Liver (tissue), 9 donors: Measurements from ENCODE around the gene TDRD9. TPM values are rescaled to one million over a fixed set of nuclear protein-coding genes. Genes with fewer than 3 reads are reported as not detected.

ENCODE experiments used
- DNase-seq: peaks from one replicate; pipeline ENCODE4 v3.0.0-alpha.2; 2017; ENCODE audit warnings: low spot score
- H3K27ac ChIP-seq, 2 donors: one replicate each; pipeline ENCODE4 v1.7.0; 2013; ENCODE audit warnings: inconsistent platforms in 2 of 2, low read length in 2 of 2, control low read depth in 1 of 2, low read depth in 1 of 2, mild to moderate bottlenecking in 1 of 2
- H3K27me3 ChIP-seq, 4 donors: one replicate each; pipeline versions ENCODE4 v1.6.1 to v1.7.0; 2013; ENCODE audit warnings: low read length in 3 of 4, inconsistent platforms in 1 of 4, mild to moderate bottlenecking in 1 of 4, moderate library complexity in 1 of 4; ENCODE audit not compliant: control insufficient read depth in 4 of 4, insufficient read depth in 4 of 4
- H3K36me3 ChIP-seq, 4 donors: one replicate each; pipeline versions ENCODE4 v1.6.1 to v1.7.0; 2013; ENCODE audit warnings: low read length in 3 of 4, mild to moderate bottlenecking in 3 of 4, low read depth in 1 of 4, moderate library complexity in 1 of 4; ENCODE audit not compliant: control insufficient read depth in 4 of 4, insufficient read depth in 3 of 4
- H3K4me1 ChIP-seq, 4 donors: one replicate each; pipeline versions ENCODE4 v1.6.1 to v1.7.0; 2013; ENCODE audit warnings: low read length in 3 of 4, mild to moderate bottlenecking in 3 of 4, moderate library complexity in 1 of 4; ENCODE audit not compliant: control insufficient read depth in 4 of 4, insufficient read depth in 4 of 4
- H3K4me3 ChIP-seq, 3 donors: one replicate each; pipeline versions ENCODE4 v1.6.1 to v1.7.0; 2013; ENCODE audit warnings: low read length in 3 of 3, control low read depth in 1 of 3, low read depth in 1 of 3, mild to moderate bottlenecking in 1 of 3
- H3K9ac ChIP-seq, 2 donors: one replicate each; pipeline ENCODE4 v1.7.0; 2013; ENCODE audit warnings: low read length in 2 of 2, mild to moderate bottlenecking in 2 of 2, moderate library complexity in 2 of 2, control low read depth in 1 of 2, low read depth in 1 of 2
- H3K9me3 ChIP-seq, 4 donors: one replicate each; pipeline versions ENCODE4 v1.6.1 to v1.7.0; 2013; ENCODE audit warnings: low read length in 3 of 4; ENCODE audit not compliant: control insufficient read depth in 4 of 4
- EGR1 ChIP-seq, 2 donors: IDR thresholded peaks; 2 replicates each; pipeline ENCODE4 v1.6.1; 2016 to 2018; ENCODE audit warnings: antibody characterized with exemption in 2 of 2, low read depth in 2 of 2
- FOXA1 ChIP-seq: IDR thresholded peaks from 2 replicates; pipeline ENCODE4 v1.6.1; 2016; ENCODE audit warnings: antibody characterized with exemption
- FOXA2 ChIP-seq: IDR thresholded peaks from 2 replicates; pipeline ENCODE4 v1.6.1; 2016; ENCODE audit warnings: antibody characterized with exemption
- GABPA ChIP-seq, 2 donors: IDR thresholded peaks in 1 of 2; conservative IDR thresholded peaks in 1 of 2; 2 replicates each; pipeline ENCODE4 v1.6.1; 2016; ENCODE audit warnings: antibody characterized with exemption in 2 of 2, mild to moderate bottlenecking in 1 of 2, moderate library complexity in 1 of 2
- HNF4A ChIP-seq, 2 donors: conservative IDR thresholded peaks; 2 replicates each; pipeline ENCODE4 v1.6.1; 2016; ENCODE audit warnings: antibody characterized with exemption in 2 of 2, mild to moderate bottlenecking in 2 of 2
- HNF4G ChIP-seq: IDR thresholded peaks from 2 replicates; pipeline ENCODE4 v1.6.1; 2016; ENCODE audit warnings: antibody characterized with exemption
- JUND ChIP-seq, 2 donors: IDR thresholded peaks; 2 replicates each; pipeline ENCODE4 v1.6.1; 2016; ENCODE audit warnings: antibody characterized with exemption in 2 of 2
- NR2F2 ChIP-seq: IDR thresholded peaks from 2 replicates; pipeline ENCODE4 v1.6.1; 2016; ENCODE audit warnings: antibody characterized with exemption
- RAD21 ChIP-seq, 2 donors: IDR thresholded peaks; 2 replicates each; pipeline ENCODE4 v1.6.1; 2016; ENCODE audit warnings: antibody characterized with exemption in 2 of 2, mild to moderate bottlenecking in 2 of 2
- RXRA ChIP-seq, 2 donors: IDR thresholded peaks; 2 replicates each; pipeline ENCODE4 v1.6.1; 2017 to 2018; ENCODE audit warnings: antibody characterized with exemption in 2 of 2, mild to moderate bottlenecking in 1 of 2
- SP1 ChIP-seq: IDR thresholded peaks from 2 replicates; pipeline ENCODE4 v1.6.1; 2018; ENCODE audit warnings: antibody characterized with exemption, mild to moderate bottlenecking
- TAF1 ChIP-seq: conservative IDR thresholded peaks from 2 replicates; pipeline ENCODE4 v1.6.1; 2016; ENCODE audit warnings: antibody characterized with exemption, mild to moderate bottlenecking
- YY1 ChIP-seq: IDR thresholded peaks from 2 replicates; pipeline ENCODE4 v1.6.1; 2016; ENCODE audit warnings: antibody characterized with exemption, mild to moderate bottlenecking
- ZBTB33 ChIP-seq: IDR thresholded peaks from 2 replicates; pipeline ENCODE4 v1.6.1; 2016; ENCODE audit warnings: antibody characterized with exemption
- WGBS: extraction: QIAGEN DNeasy Blood & Tissue Kit; methylation state at CpG from one replicate; pipeline ENCODE4 v1.1.7; 2013; 5-methylcytosine and 5-hydroxymethylcytosine counted together
- polyA plus RNA-seq, 2 donors: library from polyadenylated mRNA; stranded (reverse) in 1 of 2; unstranded in 1 of 2; fragments of 200-250 nt in 1 of 2; fragments of >200 nt in 1 of 2; fragmentation: Nextera tagmentation in 1 of 2; extraction: Ambion mirVana in 1 of 2; gene quantifications; one replicate each; pipeline versions ENCODE4 v1.2.1 to v1.2.3, GENCODE V29; 2013 to 2015
- total RNA-seq, 2 donors: library from RNA; depleted of rRNA; stranded (reverse); fragments of >200 nt; gene quantifications; one replicate each; pipeline ENCODE4 v1.2.3, GENCODE V29; 2014
- TF ChIP-seq, protein P1 (sequence below): fragments of 150-350 bp; IDR thresholded peaks from 2 replicates; pipeline ENCODE4 v1.5.1; 2017; ENCODE audit warnings: improper control_type of control experiment, low read depth, low read length; ENCODE audit not compliant: missing input control
- TF ChIP-seq, protein P2 (sequence below): IDR thresholded peaks from 2 replicates; pipeline ENCODE4 v1.6.1; 2016; ENCODE audit warnings: antibody characterized with exemption, mild to moderate bottlenecking
- TF ChIP-seq, protein P3 (sequence below): IDR thresholded peaks from 2 replicates; pipeline ENCODE4 v1.6.1; 2016; ENCODE audit warnings: antibody characterized with exemption
- TF ChIP-seq, protein P4 (sequence below): IDR thresholded peaks from 2 replicates; pipeline ENCODE4 v1.6.1; 2016; ENCODE audit warnings: antibody characterized with exemption
- donor health status: healthy.
- donor health status: healthy.
- donor health status: healthy.
- donor health status: healthy.
- donor health status: healthy.

TDRD9 gene
- total and polyA plus RNA-seq, 4 donors = 0.12 to 1.0 (median 0.46) TPM

- Histone ChIP-seq H3K9ac (no peak overlapping the region), H3K36me3 (peaks cover 6 to 38% (median 31%) of the 10 kb centered on the region in 4 donors), H3K4me3 (no peak overlapping the region), H3K27ac (no peak overlapping the region), H3K27me3 (no peaks in the 10 kb centered on the region), H3K9me3 (no peaks in the 10 kb centered on the region), H3K4me1 (peaks cover 0 to 14% (median 10%) of the 10 kb centered on the region in 4 donors)
- WGBS = 95% methylated on average over 6 of the region's 6 CpGs
- TF ChIP-seq ZBTB33 (no peak), HNF4G (no peak), GABPA (IDR thresholded peaks at IDR 0.05 in 1 of 2, conservative IDR thresholded peaks at IDR 0.05 in 1 of 2) (no peak), SP1 (no peak), YY1 (no peak), JUND (IDR thresholded peaks at IDR 0.05) (no peak), TAF1 (no peak), EGR1 (IDR thresholded peaks at IDR 0.05; ENCODE audit: low read depth in 2 of 2) (no peak), RAD21 (IDR thresholded peaks at IDR 0.05) (no peak), FOXA2 (no peak), RXRA (IDR thresholded peaks at IDR 0.05) (no peak), NR2F2 (no peak)
- TF ChIP-seq, protein P1, sequence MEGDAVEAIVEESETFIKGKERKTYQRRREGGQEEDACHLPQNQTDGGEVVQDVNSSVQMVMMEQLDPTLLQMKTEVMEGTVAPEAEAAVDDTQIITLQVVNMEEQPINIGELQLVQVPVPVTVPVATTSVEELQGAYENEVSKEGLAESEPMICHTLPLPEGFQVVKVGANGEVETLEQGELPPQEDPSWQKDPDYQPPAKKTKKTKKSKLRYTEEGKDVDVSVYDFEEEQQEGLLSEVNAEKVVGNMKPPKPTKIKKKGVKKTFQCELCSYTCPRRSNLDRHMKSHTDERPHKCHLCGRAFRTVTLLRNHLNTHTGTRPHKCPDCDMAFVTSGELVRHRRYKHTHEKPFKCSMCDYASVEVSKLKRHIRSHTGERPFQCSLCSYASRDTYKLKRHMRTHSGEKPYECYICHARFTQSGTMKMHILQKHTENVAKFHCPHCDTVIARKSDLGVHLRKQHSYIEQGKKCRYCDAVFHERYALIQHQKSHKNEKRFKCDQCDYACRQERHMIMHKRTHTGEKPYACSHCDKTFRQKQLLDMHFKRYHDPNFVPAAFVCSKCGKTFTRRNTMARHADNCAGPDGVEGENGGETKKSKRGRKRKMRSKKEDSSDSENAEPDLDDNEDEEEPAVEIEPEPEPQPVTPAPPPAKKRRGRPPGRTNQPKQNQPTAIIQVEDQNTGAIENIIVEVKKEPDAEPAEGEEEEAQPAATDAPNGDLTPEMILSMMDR = no peak
- TF ChIP-seq, protein P2, sequence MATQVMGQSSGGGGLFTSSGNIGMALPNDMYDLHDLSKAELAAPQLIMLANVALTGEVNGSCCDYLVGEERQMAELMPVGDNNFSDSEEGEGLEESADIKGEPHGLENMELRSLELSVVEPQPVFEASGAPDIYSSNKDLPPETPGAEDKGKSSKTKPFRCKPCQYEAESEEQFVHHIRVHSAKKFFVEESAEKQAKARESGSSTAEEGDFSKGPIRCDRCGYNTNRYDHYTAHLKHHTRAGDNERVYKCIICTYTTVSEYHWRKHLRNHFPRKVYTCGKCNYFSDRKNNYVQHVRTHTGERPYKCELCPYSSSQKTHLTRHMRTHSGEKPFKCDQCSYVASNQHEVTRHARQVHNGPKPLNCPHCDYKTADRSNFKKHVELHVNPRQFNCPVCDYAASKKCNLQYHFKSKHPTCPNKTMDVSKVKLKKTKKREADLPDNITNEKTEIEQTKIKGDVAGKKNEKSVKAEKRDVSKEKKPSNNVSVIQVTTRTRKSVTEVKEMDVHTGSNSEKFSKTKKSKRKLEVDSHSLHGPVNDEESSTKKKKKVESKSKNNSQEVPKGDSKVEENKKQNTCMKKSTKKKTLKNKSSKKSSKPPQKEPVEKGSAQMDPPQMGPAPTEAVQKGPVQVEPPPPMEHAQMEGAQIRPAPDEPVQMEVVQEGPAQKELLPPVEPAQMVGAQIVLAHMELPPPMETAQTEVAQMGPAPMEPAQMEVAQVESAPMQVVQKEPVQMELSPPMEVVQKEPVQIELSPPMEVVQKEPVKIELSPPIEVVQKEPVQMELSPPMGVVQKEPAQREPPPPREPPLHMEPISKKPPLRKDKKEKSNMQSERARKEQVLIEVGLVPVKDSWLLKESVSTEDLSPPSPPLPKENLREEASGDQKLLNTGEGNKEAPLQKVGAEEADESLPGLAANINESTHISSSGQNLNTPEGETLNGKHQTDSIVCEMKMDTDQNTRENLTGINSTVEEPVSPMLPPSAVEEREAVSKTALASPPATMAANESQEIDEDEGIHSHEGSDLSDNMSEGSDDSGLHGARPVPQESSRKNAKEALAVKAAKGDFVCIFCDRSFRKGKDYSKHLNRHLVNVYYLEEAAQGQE = no peak
- TF ChIP-seq, protein P3, sequence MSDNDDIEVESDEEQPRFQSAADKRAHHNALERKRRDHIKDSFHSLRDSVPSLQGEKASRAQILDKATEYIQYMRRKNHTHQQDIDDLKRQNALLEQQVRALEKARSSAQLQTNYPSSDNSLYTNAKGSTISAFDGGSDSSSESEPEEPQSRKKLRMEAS = no peak
- DNase-seq = no peak
Measured at GRCh38 chr14:103915616-103916015, 12.6 kb upstream of the TDRD9 start.

DNA sequence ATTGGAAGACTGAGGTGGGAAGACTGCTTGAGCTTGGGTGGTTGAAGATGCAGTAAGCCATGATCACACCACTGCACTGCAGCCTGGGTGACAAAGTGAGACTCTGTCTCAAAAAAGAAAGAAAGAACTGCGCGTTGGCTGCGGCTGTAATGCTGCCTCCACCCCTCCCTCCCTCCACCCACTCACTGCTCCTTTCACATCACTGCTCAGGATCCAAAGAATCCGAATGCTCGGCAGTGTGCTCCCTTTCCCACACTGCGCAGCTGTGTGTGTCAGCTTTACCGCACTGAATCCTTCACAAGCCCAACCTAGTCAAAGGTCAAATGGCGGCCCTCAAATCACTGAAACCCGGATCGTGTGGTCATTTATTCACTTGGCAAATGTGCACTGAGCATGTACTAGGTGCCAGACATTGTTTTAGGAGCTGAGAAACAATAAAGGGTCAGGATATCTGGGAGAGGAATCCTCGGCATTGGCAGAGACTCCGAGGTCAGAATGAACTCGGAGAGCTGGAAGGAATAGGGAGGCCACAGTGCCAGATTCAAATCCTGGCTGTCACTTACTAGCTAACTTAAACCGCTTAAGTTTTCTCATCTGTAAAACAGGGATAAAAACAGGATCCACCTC, 11.5 kb upstream of the TDRD9 start:
- no peaks in the 10 kb centered on the region for H3K27me3 ChIP-seq
- no peak for DNase-seq
- H3K36me3 ChIP-seq = peaks cover 3 to 31% (median 26%) of the 10 kb centered on the region in 4 donors
- peaks cover 2 to 18% (median 10%) of the 10 kb centered on the region in 4 donors for H3K4me1 ChIP-seq
- WGBS = 85% methylated on average over 14 of the region's 14 CpGs
- H3K4me3 ChIP-seq = no peak overlapping the region
- H3K9ac ChIP-seq = no peak overlapping the region
- no peak overlapping the region for H3K27ac ChIP-seq
- H3K9me3 ChIP-seq = no peaks in the 10 kb centered on the region
- TF ChIP-seq FOXA2 (no peak), GABPA (IDR thresholded peaks at IDR 0.05 in 1 of 2, conservative IDR thresholded peaks at IDR 0.05 in 1 of 2) (no peak), HNF4A (conservative IDR thresholded peaks at IDR 0.05) (no peak), ZBTB33 (no peak), TAF1 (no peak), SP1 (no peak), FOXA1 (no peak), RAD21 (IDR thresholded peaks at IDR 0.05) (no peak), EGR1 (IDR thresholded peaks at IDR 0.05; ENCODE audit: low read depth in 2 of 2) (no peak), RXRA (IDR thresholded peaks at IDR 0.05) (no peak)
- TF ChIP-seq, protein P3 = no peak
- TF ChIP-seq, protein P4, sequence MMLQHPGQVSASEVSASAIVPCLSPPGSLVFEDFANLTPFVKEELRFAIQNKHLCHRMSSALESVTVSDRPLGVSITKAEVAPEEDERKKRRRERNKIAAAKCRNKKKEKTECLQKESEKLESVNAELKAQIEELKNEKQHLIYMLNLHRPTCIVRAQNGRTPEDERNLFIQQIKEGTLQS = no peak
- TF ChIP-seq, protein P1 = no peak
